H1 (cell line): ENCODE measurements around the gene BCAR1.

ENCODE experiments used
- BRCA1 ChIP-seq: IDR thresholded peaks from 2 replicates; pipeline ENCODE4 v1.6.1; 2012; ENCODE audit warnings: low read depth, low read length, improper control_type of control experiment
- CREB1 ChIP-seq: IDR thresholded peaks from 2 replicates; pipeline ENCODE4 v1.6.1; 2012; ENCODE audit warnings: inconsistent platforms
- CTCF ChIP-seq, 3 experiments: IDR thresholded peaks; 1 replicate in 2 of 3; 2 replicates in 1 of 3; pipeline versions ENCODE4 v1.5.1 to v1.6.1; 2011; ENCODE audit warnings: low read length in 3 of 3, mild to moderate bottlenecking in 3 of 3, inconsistent platforms in 2 of 3, low read depth in 1 of 3, moderate library complexity in 1 of 3; ENCODE audit not compliant: insufficient read depth in 1 of 3; ENCODE audit errors: control extremely low read depth in 1 of 3
- EGR1 ChIP-seq: IDR thresholded peaks from 2 replicates; pipeline ENCODE4 v1.6.1; 2011; ENCODE audit warnings: low read depth, low read length, borderline replicate concordance
- EZH2 ChIP-seq: fragments of 200-600 bp; sonication (generic); IDR thresholded peaks from 2 replicates; pipeline ENCODE4 v1.7.1; 2012; ENCODE audit warnings: low read depth, mild to moderate bottlenecking, moderate library complexity, low read length, inconsistent platforms; ENCODE audit not compliant: severe bottlenecking
- RNF2 ChIP-seq: fragments of 200-900, 300-1000 bp; sonication (generic); IDR thresholded peaks from 2 replicates; pipeline ENCODE4 v1.7.1; 2016; ENCODE audit warnings: borderline replicate concordance, low read depth, mild to moderate bottlenecking, antibody characterized with exemption, low read length; ENCODE audit not compliant: poor library complexity, severe bottlenecking; ENCODE audit errors: missing control alignments
- TAF1 ChIP-seq: IDR thresholded peaks from 2 replicates; pipeline ENCODE4 v1.6.1; 2011; ENCODE audit warnings: mild to moderate bottlenecking, low read depth, low read length
- USF2 ChIP-seq: IDR thresholded peaks from 2 replicates; pipeline ENCODE4 v1.6.1; 2011; ENCODE audit warnings: low read length, improper control_type of control experiment

DNA sequence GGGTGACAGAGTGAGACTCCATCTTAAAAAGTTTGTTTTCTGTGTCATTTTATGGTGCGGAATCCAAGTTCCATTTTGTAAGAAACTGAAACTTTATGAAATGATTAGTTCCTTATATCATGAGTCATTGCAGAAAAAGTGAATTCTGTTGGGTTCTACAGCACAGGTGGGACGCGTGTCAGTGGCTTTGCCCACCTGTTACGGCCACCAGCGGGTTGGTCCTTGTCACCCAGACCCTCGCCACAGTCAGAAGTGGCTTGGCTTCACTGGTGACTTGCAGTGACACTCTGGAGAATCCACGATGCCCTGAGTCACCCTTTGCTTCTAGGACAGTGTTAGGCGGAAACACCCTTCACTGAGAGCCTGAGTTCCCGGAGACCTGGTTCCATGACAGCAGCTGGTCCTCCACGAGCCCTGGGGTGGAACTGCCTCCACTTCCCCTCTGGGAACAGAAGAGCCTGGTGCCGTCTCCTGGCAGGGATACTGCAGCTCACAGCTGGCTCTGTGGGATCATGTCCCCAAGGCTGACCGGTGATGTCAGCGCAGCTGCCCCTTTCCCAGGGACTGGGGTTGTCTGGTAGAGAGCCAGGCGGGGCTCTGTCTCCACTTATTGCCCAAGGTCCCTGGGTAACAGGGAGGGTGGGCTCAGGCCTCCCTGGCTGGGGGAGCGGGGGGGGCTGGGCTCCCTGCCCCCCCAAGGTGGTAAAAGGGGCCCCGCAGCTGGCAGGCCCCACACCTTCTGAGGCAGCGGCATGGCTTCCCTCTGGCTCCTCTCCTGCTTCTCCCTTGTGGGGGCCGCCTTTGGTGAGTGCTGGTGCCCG is 33.0 kb downstream of the BCAR1 start, which contains the start of gene CTRB1:
- TF ChIP-seq TAF1 (no peak), CTCF (IDR thresholded peaks at IDR 0.05; ENCODE audit: control extremely low read depth in 1 of 3, insufficient read depth in 1 of 3, low read depth in 1 of 3, low read length in 3 of 3) (no peak), RNF2 (no peak), USF2 (no peak), CREB1 (no peak), EZH2 (no peak), EGR1 (no peak), BRCA1 (no peak)
